Chondrocyte (in vitro differentiated cells): ENCODE measurements around the gene EEPD1. TPM values are rescaled to one million over a fixed set of nuclear protein-coding genes. Genes with fewer than 3 reads are reported as not detected.
"Not testable (repeated sequence)": the region's sequence is repeated elsewhere in the genome, so short reads cannot be mapped to it uniquely, and the experiment has no call there.

Source experiments
- DNase-seq: peaks from one replicate; pipeline ENCODE4 v3.0.0; 2021; ENCODE audit warnings: mixed read lengths, low spot score
- H3K27ac Mint-ChIP-seq: one replicate; pipeline ENCODE4 v1.8.0; 2021; ENCODE audit warnings: mild to moderate bottlenecking, moderate library complexity, mixed read lengths; ENCODE audit not compliant: unreplicated experiment
- H3K27me3 Mint-ChIP-seq: 2 replicates; pipeline ENCODE4 v1.8.0; 2021; ENCODE audit warnings: low read depth, mixed read lengths
- H3K36me3 Mint-ChIP-seq: 2 replicates; pipeline ENCODE4 v1.8.0; 2021; ENCODE audit warnings: low read depth, mixed read lengths
- H3K4me1 Mint-ChIP-seq: 2 replicates; pipeline ENCODE4 v1.8.0; 2021; ENCODE audit warnings: low read depth, mild to moderate bottlenecking, mixed read lengths
- H3K4me3 Mint-ChIP-seq: one replicate; pipeline ENCODE4 v1.8.0; 2021; ENCODE audit warnings: mild to moderate bottlenecking, moderate library complexity, mixed read lengths; ENCODE audit not compliant: unreplicated experiment
- H3K9me3 Mint-ChIP-seq: 2 replicates; pipeline ENCODE4 v1.8.0; 2021; ENCODE audit warnings: low read depth, mixed read lengths
- long read RNA-seq: library from polyadenylated mRNA; stranded (forward); transcript quantifications from one replicate; pipeline ENCODE4 v2.0.0, GENCODE V29; 2021
- total RNA-seq: library from RNA; stranded (reverse); gene quantifications from 3 replicates; pipeline ENCODE4 v1.2.1, GENCODE V29; 2021
- TF ChIP-seq, protein P1 (sequence below): fragments of 200-600 bp; sonication (generic); IDR thresholded peaks from 2 replicates; pipeline ENCODE4 v1.5.0; 2021; ENCODE audit warnings: antibody characterized with exemption, mild to moderate bottlenecking, moderate library complexity

The EEPD1 gene
- 3.0 to 5.8 TPM (median 4.8 TPM) in 3 replicates for total RNA-seq
- long read RNA-seq, full-length matches to known transcripts: 12 of 14 reads
- long read RNA-seq, partial matches to known transcripts: 1 of 14 reads
- long read RNA-seq, other reads (novel, unspliced or antisense): 1 of 14 reads

DNA sequence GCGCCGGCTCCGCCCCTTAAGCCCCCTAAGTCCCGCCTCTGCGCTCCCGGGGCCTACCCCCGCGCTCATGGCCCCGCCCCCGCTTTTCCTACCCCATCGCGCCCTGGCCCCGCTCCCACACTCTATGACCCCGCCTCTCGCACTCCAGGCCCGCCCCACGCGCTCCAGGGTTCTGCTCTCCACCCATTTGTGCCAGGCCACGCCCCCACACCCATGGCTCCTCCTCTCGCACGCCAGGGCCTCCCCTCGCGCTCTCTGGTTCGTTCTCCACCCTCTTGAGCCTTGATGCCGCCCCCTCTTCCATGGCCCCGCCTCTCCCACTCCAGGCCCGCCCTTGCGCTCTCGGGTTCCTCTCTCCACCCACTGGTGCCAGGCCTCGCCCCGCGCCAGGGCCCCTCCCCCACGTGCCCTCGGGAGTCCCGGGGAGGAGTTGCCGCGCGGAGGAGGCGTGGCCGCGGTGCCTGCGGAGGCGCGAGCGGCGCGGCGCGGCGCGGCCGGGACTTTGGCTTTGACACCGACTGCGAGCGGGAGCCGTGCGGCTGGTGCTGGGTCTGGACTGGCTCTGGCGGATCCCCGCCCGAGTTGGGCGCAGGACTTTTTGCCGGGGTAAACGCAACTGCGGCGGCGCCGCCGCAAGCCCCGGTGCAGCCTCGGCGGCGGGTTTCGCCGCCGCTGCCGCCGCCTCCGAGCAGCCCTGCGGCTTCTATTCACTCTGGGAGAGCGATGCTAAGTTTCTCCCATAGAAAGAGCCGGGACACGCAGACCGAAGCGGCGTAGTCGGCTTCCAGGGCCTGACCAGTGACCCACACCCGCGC is at the start of gene EEPD1:
TSS of gene EEPD1 (plus strand) at position 499 of the 815 bp plus-strand sequence. CDS start 1,071 bp downstream, outside the sequence.
- H3K4me3 Mint-ChIP-seq: peak within 1 kb of the TSS; percentile 74
- TF ChIP-seq, protein P1, sequence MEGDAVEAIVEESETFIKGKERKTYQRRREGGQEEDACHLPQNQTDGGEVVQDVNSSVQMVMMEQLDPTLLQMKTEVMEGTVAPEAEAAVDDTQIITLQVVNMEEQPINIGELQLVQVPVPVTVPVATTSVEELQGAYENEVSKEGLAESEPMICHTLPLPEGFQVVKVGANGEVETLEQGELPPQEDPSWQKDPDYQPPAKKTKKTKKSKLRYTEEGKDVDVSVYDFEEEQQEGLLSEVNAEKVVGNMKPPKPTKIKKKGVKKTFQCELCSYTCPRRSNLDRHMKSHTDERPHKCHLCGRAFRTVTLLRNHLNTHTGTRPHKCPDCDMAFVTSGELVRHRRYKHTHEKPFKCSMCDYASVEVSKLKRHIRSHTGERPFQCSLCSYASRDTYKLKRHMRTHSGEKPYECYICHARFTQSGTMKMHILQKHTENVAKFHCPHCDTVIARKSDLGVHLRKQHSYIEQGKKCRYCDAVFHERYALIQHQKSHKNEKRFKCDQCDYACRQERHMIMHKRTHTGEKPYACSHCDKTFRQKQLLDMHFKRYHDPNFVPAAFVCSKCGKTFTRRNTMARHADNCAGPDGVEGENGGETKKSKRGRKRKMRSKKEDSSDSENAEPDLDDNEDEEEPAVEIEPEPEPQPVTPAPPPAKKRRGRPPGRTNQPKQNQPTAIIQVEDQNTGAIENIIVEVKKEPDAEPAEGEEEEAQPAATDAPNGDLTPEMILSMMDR: no peak
- peak; percentile 100 for DNase-seq
- H3K27me3 Mint-ChIP-seq: no peaks in the 10 kb centered on the region
- no peaks in the 10 kb centered on the region for H3K36me3 Mint-ChIP-seq
- peaks cover 4% of the 10 kb centered on the region for H3K9me3 Mint-ChIP-seq
- H3K27ac Mint-ChIP-seq: peak within 1 kb of the TSS; percentile 77
- H3K4me1 Mint-ChIP-seq: peaks cover 28% of the 10 kb centered on the region

GRCh38 chr7:36103837-36104561 is 49.1 kb upstream of the EEPD1 start:
- Mint-ChIP-seq H3K27me3 (no peaks in the 10 kb centered on the region), H3K27ac (no peak overlapping the region), H3K4me3 (no peak overlapping the region), H3K9me3 (peaks cover 4% of the 10 kb centered on the region), H3K36me3 (no peaks in the 10 kb centered on the region), H3K4me1 (peaks cover 18% of the 10 kb centered on the region)
- DNase-seq: no peak
- TF ChIP-seq, protein P1: no peak

GRCh38 chr7:36106972-36107908 is 45.8 kb upstream of the EEPD1 start:
- H3K27ac Mint-ChIP-seq, H3K27me3 Mint-ChIP-seq, H3K36me3 Mint-ChIP-seq, H3K4me3 Mint-ChIP-seq, H3K4me1 Mint-ChIP-seq, H3K9me3 Mint-ChIP-seq, DNase-seq: not testable (repeated sequence)

DNA sequence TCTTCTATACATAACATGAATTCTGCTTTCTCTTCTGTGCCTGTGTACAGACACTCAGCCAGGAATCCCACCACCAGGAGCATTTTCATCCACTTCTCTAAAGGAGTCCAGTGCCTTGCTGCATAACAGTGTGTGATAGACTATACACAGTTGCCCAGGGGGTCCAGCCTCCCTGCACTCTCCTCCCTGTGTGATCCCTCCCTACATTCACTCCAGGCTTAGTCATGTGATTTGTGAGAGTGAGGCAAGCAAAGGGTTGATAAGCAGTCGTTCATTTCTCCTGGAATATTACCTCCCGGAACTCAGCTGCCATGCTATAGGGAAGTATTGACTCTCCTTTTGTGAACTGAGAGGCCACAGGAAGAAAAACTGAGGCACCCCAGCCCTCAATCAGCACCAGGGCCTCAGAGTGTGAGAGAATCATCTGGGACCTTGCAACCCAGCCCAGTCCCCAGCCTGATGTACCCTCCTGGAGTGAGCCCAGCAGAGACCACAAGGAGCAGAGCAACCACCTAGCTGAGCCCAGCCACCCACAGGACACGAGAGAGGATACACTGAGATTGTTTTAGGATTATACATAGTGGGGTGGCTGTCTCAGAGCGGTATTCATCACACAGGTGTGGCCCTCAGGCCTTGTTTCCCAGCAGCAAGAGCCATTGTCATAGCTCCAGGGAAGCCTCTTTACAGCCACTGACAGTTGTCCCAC is 45.0 kb upstream of the EEPD1 start:
- H3K4me1 Mint-ChIP-seq: no peaks in the 10 kb centered on the region
- H3K27me3 Mint-ChIP-seq: no peaks in the 10 kb centered on the region
- peaks cover 4% of the 10 kb centered on the region for H3K9me3 Mint-ChIP-seq
- H3K36me3 Mint-ChIP-seq: no peaks in the 10 kb centered on the region
- TF ChIP-seq, protein P1: no peak
- DNase-seq: no peak
- no peak overlapping the region for H3K27ac Mint-ChIP-seq
- H3K4me3 Mint-ChIP-seq: no peak overlapping the region

DNA sequence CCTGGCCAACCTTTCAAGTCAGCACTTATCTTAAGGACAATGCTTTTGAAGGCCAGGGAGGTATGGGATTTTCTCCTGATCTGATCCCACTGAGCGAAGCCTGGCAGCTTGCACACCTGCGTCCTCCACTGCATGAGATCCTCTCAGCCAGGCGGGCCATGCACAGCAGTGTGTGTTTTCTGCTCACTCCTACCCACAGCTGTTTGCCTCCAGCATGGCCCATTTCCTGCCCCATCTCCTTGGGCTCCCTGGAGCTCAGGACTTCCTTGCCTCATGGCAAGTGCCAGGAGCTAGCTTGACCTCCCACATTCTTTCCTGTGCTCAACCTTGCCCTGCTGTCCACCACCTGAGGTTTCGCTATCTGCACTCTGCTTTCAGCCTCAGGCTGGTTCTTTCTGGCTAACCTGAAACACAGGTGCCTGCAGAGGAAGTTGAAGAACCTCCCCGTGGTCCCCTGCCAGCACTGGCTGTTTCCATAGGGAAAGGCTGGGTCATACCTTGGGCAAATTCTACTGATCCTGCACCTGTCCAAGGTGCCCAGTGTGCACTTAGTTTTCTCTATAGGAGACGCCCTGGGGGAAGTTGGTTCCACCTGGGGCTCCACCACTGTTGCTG is 43.9 kb upstream of the EEPD1 start:
- Mint-ChIP-seq H3K27me3 (no peaks in the 10 kb centered on the region), H3K4me3 (no peak overlapping the region), H3K36me3 (no peaks in the 10 kb centered on the region), H3K27ac (no peak overlapping the region), H3K4me1 (no peaks in the 10 kb centered on the region), H3K9me3 (peaks cover 4% of the 10 kb centered on the region)
- TF ChIP-seq, protein P1: no peak
- DNase-seq: no peak
